NT2/D1 (cell line): Measurements from ENCODE around the gene HSD17B12.

Experiments used
- YY1 ChIP-seq: IDR thresholded peaks from 2 replicates; pipeline ENCODE4 v1.6.1; 2011; ENCODE audit not compliant: insufficient read length, insufficient read depth
- ZNF274 ChIP-seq: IDR thresholded peaks from 2 replicates; pipeline ENCODE4 v1.6.1; 2011; ENCODE audit warnings: mild to moderate bottlenecking, low read depth, low read length

DNA sequence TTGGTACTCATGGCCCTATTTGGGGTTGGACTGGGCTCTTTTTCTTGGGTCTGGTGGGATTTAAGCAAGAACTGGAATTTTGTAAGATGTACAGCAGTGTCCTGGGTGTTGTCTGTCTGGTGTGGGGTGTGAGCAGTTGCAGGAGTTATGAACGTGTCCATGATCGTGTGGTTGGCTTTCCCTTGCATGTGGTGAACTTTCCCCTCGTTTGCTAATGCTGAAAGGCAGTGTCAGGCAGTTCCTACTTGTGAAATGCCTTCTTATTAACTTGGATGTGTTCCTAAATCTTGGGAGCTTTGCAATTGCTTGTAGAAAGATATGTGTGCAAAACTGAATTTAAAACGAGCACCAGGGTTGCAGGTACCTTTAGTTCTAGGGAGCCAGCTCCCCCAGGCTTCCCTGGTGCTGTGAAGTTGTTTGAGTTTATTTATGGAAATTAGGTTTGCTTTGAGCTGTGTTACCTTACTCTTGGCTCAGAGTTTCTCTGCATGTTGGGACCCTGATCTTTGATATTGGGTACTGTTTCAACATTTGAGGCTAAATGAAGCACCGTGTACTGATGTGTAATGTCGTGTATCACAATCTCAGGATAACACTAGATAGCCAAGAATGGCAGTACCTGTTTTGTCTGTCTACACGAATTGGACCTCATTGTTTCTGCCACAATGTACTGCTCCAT is 35.8 kb upstream of the HSD17B12 start:
- TF ChIP-seq ZNF274 (no peak), YY1 (no peak)
